IMR-90 (cell line): Measurements from ENCODE around the gene RGL1. TPM values are rescaled to one million over a fixed set of nuclear protein-coding genes. Genes with fewer than 3 reads are reported as not detected.

Experiments used
- ATAC-seq: fragments of 200-7000 bp; cut with Tn5 transposase; 2 replicates; pipeline ENCODE4 v1.9.1; 2020; ENCODE audit warnings: low read depth, mild to moderate bottlenecking, moderate library complexity
- BruUV-seq: library from RNA; stranded (reverse); fragments of 400-500 nt; replicated peaks from 2 replicates; lab custom pipeline; 2021; lab: Mats Ljungman, UMichigan
- CTCF ChIA-PET: fragments of 300-600 bp; formaldehyde crosslinking; extraction: SDS; loops from one replicate; lab custom pipeline; 2021; ENCODE audit warnings: antibody characterized with exemption; lab: Yijun Ruan, JAX
- POLR2A ChIA-PET: fragments of 300-600 bp; sonication (Branson Sonifier 250); formaldehyde crosslinking; loops from one replicate; lab custom pipeline; 2022; ENCODE audit warnings: antibody characterized with exemption; ENCODE audit not compliant: unreplicated experiment; lab: Charles Lee
- DNase-seq: peaks from one replicate; pipeline ENCODE4 v3.0.0; 2013
- H2AFZ ChIP-seq: replicated peaks from 2 replicates; pipeline ENCODE3; 2013; ENCODE audit warnings: low read length, mild to moderate bottlenecking; ENCODE audit not compliant: poor library complexity
- H2AK5ac ChIP-seq: 2 replicates; pipeline ENCODE4 v1.6.1; 2013; ENCODE audit warnings: low read depth, low read length, inconsistent platforms
- H2AK9ac ChIP-seq: replicated peaks from 2 replicates; pipeline ENCODE3; 2013; ENCODE audit warnings: mild to moderate bottlenecking, low read depth, low read length, moderate library complexity; ENCODE audit not compliant: poor library complexity
- H2BK120ac ChIP-seq: 2 replicates; pipeline ENCODE4 v1.6.1; 2013; ENCODE audit warnings: low read depth, low read length, inconsistent platforms
- H2BK15ac ChIP-seq: 3 replicates; pipeline ENCODE4 v1.6.1; 2013; ENCODE audit warnings: low read depth, low read length, inconsistent platforms
- H2BK20ac ChIP-seq: 2 replicates; pipeline ENCODE4 v1.6.1; 2013; ENCODE audit warnings: low read depth, mild to moderate bottlenecking, inconsistent platforms, low read length, moderate library complexity
- H2BK5ac ChIP-seq: 2 replicates; pipeline ENCODE4 v1.6.1; 2013; ENCODE audit warnings: mild to moderate bottlenecking, low read depth, low read length, inconsistent platforms; ENCODE audit not compliant: poor library complexity, severe bottlenecking
- H3K14ac ChIP-seq: replicated peaks from 2 replicates; pipeline ENCODE4 v1.6.1; 2013; ENCODE audit warnings: low read depth, low read length, inconsistent platforms
- H3K18ac ChIP-seq: 2 replicates; pipeline ENCODE4 v1.6.1; 2013; ENCODE audit warnings: low read depth, low read length, control low read depth
- H3K23ac ChIP-seq: 2 replicates; pipeline ENCODE4 v1.6.1; 2013; ENCODE audit warnings: low read depth, low read length, inconsistent platforms
- H3K27ac ChIP-seq: 2 replicates; pipeline ENCODE4 v1.5.1; 2013; ENCODE audit warnings: mild to moderate bottlenecking, control low read depth, low read length; ENCODE audit not compliant: insufficient read depth
- H3K27me3 ChIP-seq: 2 replicates; pipeline ENCODE4 v1.6.1; 2013; ENCODE audit warnings: low read length; ENCODE audit not compliant: control insufficient read depth, insufficient read depth
- H3K36me3 ChIP-seq: 2 replicates; pipeline ENCODE4 v1.6.1; 2013; ENCODE audit warnings: low read length, mixed read lengths; ENCODE audit not compliant: control insufficient read depth, insufficient read depth
- H3K4ac ChIP-seq: 2 replicates; pipeline ENCODE4 v1.6.1; 2013; ENCODE audit warnings: low read depth, low read length, inconsistent platforms
- H3K4me1 ChIP-seq: 2 replicates; pipeline ENCODE4 v1.6.1; 2013; ENCODE audit warnings: low read length, mixed read lengths; ENCODE audit not compliant: control insufficient read depth, insufficient read depth
- H3K4me2 ChIP-seq: 2 replicates; pipeline ENCODE4 v1.6.1; 2013; ENCODE audit warnings: low read depth, mild to moderate bottlenecking, control low read depth, low read length, moderate library complexity
- H3K4me3 ChIP-seq: 2 replicates; pipeline ENCODE4 v1.5.1; 2013; ENCODE audit warnings: low read depth, mild to moderate bottlenecking, control low read depth, low read length, moderate library complexity; ENCODE audit not compliant: insufficient read depth
- H3K56ac ChIP-seq: 2 replicates; pipeline ENCODE4 v1.6.1; 2013; ENCODE audit warnings: low read length, inconsistent platforms; ENCODE audit not compliant: insufficient read depth; ENCODE audit errors: extremely low read depth
- H3K79me1 ChIP-seq, 2 experiments: 2 replicates each; pipeline ENCODE4 v1.6.1; 2013; ENCODE audit warnings: low read length in 2 of 2, inconsistent platforms in 1 of 2, low read depth in 1 of 2
- H3K9ac ChIP-seq: 2 replicates; pipeline ENCODE4 v1.6.1; 2013; ENCODE audit warnings: low read depth, low read length, control low read depth
- H3K9me1 ChIP-seq: 2 replicates; pipeline ENCODE4 v1.6.1; 2013; ENCODE audit warnings: low read length, inconsistent platforms; ENCODE audit not compliant: insufficient read depth
- H3K9me3 ChIP-seq: 2 replicates; pipeline ENCODE4 v1.6.1; 2013; ENCODE audit warnings: low read length; ENCODE audit not compliant: control insufficient read depth, insufficient read depth
- H4K20me1 ChIP-seq: 2 replicates; pipeline ENCODE4 v1.6.1; 2013; ENCODE audit warnings: low read length, inconsistent platforms; ENCODE audit not compliant: insufficient read depth
- H4K5ac ChIP-seq: 2 replicates; pipeline ENCODE4 v1.6.1; 2013; ENCODE audit warnings: mild to moderate bottlenecking, low read depth, low read length, control low read depth
- H4K8ac ChIP-seq, 2 experiments: 2 replicates each; pipeline ENCODE4 v1.6.1; 2013; ENCODE audit warnings: low read depth in 2 of 2, low read length in 2 of 2, control low read depth in 1 of 2, inconsistent platforms in 1 of 2
- H4K91ac ChIP-seq: 2 replicates; pipeline ENCODE4 v1.6.1; 2013; ENCODE audit warnings: low read depth, low read length, inconsistent platforms; ENCODE audit not compliant: insufficient read depth
- USF2 ChIP-seq: fragments of 150-350 bp; IDR thresholded peaks from 2 replicates; pipeline ENCODE4 v1.6.1; 2017; ENCODE audit warnings: mild to moderate bottlenecking, antibody characterized with exemption, low read length, low read depth
- WGBS, 2 experiments: methylation state at CpG; one replicate each; pipeline versions ENCODE4 v1.1.5 to v1.1.7; 2013; ENCODE audit warnings: missing lambda C conversion rate in 2 of 2; ENCODE audit not compliant: insufficient read length in 1 of 2; ENCODE audit errors: extremely low coverage in 2 of 2; 5-methylcytosine and 5-hydroxymethylcytosine counted together
- dilution Hi-C: fragments of 300-500 bp; cut with HindIII; formaldehyde crosslinking; loops from one replicate; pipeline ENCODE4 v1.14.3; 2018; ENCODE audit warnings: low sequenced_read_pairs; ENCODE audit not compliant: unreplicated experiment
- in situ Hi-C: fragments of 300-500 bp; cut with MboI; formaldehyde crosslinking; loops from 3 replicates; pipeline ENCODE4 v1.14.3; 2019; ENCODE audit warnings: low sequenced_read_pairs, inconsistent platforms, mixed read lengths
- intact Hi-C: fragments of 100-400 bp; cut with micrococcal nuclease; formaldehyde crosslinking; loops from 2 replicates; pipeline ENCODE4 v1.10.0; 2022
- polyA plus RNA-seq, 3 experiments: library from polyadenylated mRNA; depleted of rRNA; stranded (reverse); fragments of >200 nt; gene quantifications; 2 replicates each; pipeline ENCODE4 v1.2.3, GENCODE V29; 2012; ENCODE audit warnings: low replicate concordance in 1 of 3
- total RNA-seq: library from RNA; depleted of rRNA; stranded (reverse); fragments of >200 nt; gene quantifications from 2 replicates; pipeline ENCODE4 v1.2.3, GENCODE V29; 2012

RGL1 gene
- total and polyA plus RNA-seq, 2 of the 4 experiments (the other 2 are of a cell fraction), result 4.7 to 7.5 TPM

- no peaks in the 10 kb centered on the region for H3K36me3 ChIP-seq
- intact Hi-C loops (loop anchor here (10.0 kb wide), 1 partner anchor 272 kb away; no protein-coding TSS in a partner anchor), dilution Hi-C loops (no loop called here), in situ Hi-C loops (no loop called here)
- no peak overlapping the region for H3K56ac ChIP-seq
- no peaks in the 10 kb centered on the region for H3K79me1 ChIP-seq
- no peaks in the 10 kb centered on the region for H4K20me1 ChIP-seq
- H2AK9ac ChIP-seq, result no peak overlapping the region
- H4K91ac ChIP-seq, result no peak overlapping the region
- H2BK15ac ChIP-seq, result no peak overlapping the region
- WGBS, 2 experiments, result no CpG with 5 or more reads among the region's 5 CpGs
- no peak overlapping the region for H2AFZ ChIP-seq
- H2BK5ac ChIP-seq, result no peak overlapping the region
- H3K9me1 ChIP-seq, result peaks cover 4% of the 10 kb centered on the region; the same call in 1 of the 2 replicates
- no peak overlapping the region for H3K14ac ChIP-seq
- no peak overlapping the region for H3K27ac ChIP-seq
- no peaks in the 10 kb centered on the region for H3K9me3 ChIP-seq
- no peak overlapping the region for H2AK5ac ChIP-seq
- no peak overlapping the region for H4K5ac ChIP-seq
- no peak overlapping the region for H3K9ac ChIP-seq
- H2BK120ac ChIP-seq, result no peak overlapping the region
- no peaks in the 10 kb centered on the region; the same call in 1 of the 2 replicates for H3K27me3 ChIP-seq
- no peak overlapping the region for H3K18ac ChIP-seq
- no peak overlapping the region for H2BK20ac ChIP-seq
- H3K4ac ChIP-seq, result no peak overlapping the region
- no TSS peak for BruUV-seq
- DNase-seq (peak; percentile 28), ATAC-seq (peak; percentile 59)
- ChIA-PET POLR2A (no interaction called here), CTCF (interaction anchor here (1.0 kb wide), 1 partner anchor 10 kb away, joined by 9 read pairs; no protein-coding TSS in a partner anchor)
- no peak overlapping the region for H3K4me3 ChIP-seq
- no peak overlapping the region for H3K4me2 ChIP-seq
- H3K4me1 ChIP-seq, result peaks cover 6% of the 10 kb centered on the region
- no peak overlapping the region for H4K8ac ChIP-seq
- no peak for TF ChIP-seq USF2
- no peak overlapping the region for H3K23ac ChIP-seq
These were observed 148.1 kb downstream of the RGL1 start for GRCh38 chr1:183953031-183953430.
